ENCODE data around the gene FBXL15.

The FBXL15 gene

DNA sequence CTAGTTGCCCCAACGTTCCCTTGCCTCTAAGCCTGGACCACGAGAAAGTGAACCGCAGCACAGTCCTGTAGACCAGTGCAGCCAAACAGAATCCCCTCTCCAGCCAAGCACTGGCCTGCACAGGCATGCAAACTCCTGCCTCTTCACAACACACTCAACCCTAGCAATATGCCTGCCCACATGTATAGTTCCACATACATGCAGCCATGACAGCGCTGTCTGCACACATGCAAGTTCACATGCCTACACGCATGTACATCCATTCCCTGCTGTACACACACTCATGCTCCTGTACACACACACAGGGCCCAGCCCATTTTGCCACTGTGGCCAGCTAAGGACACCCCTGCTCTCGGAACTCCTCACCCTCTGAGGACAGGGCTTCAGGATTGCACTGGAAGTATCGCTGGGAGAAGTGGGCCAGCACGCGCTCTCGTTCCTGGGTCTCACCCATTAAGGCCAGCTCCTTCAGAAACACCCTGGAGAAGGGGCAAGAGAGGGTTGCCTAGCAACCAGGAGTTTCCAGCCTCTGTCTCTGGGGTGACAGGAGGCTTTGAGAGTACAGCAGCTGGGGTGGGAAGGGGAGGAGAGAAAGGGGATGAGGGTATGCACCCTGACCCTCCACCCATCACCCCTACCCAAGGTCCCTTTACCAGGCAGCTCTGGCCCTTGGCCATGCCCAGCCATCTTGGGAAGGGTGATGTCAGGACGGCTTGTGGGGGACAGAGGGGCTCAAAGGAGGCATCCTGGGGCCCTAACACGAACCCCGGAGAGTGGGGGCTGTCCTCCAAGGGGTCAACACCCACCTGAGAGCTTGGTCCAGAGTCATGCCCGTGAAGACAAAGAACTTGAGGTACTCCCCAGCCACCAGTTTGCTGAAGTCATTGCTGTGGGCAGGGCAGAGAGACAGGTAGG, 9.0 kb upstream of the FBXL15 start:
- no peak for DNase-seq (ENCODE audit: low read depth)

DNA sequence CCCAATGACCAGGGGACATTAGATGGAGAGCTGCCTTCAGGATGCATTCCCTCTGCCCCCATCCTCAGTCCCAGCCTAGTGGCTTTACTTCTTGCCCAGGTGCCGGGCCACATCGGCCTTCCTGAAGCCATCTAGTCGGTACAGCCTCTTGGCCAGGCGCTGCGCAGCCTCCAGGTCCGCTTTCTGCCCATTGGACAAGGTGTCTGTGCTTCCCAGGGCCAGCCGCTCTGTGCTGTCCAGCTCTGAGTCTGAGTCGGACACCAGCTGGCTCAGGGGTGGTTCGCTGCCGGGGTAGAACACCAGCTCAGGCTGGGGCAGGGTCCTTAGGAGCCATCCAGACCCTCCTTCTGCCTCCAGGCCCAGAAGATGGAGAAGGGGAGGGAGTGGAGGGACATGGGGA, 8.3 kb upstream of the FBXL15 start:
- no peak for DNase-seq (ENCODE audit: low read depth)

DNA sequence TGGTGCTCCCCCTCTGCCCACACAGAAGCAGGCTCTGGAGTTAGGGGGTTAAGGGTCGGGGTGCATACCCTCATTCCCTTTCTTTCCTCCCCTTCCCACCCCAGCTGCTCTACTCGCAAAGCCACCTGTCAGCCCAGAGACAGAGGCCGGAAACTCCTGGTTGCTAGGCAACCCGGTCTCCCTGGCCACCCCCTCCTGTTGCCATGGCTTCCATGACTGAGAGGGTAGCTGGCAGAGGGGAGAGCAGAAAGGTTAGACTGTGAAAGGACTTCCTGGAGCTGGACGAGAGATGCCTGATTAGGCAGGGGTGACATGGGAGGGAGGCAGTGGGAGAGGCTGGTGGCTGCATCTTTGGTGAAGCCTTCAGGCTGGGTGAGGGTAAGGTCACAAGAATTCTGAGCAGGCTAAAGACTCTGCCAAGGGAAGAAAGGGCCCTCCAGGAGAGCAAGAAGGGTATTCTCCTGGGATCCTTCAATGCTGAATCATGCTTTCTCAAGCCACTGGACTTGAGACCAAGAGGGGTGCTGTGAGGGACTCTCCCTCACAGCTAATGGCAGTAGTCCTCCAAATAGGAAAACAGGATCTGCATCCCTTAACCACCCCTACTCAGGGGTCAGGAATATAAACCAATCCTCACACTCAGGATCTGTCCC, 7.5 kb upstream of the FBXL15 start:
- DNase-seq (ENCODE audit: low read depth), result no peak

DNA sequence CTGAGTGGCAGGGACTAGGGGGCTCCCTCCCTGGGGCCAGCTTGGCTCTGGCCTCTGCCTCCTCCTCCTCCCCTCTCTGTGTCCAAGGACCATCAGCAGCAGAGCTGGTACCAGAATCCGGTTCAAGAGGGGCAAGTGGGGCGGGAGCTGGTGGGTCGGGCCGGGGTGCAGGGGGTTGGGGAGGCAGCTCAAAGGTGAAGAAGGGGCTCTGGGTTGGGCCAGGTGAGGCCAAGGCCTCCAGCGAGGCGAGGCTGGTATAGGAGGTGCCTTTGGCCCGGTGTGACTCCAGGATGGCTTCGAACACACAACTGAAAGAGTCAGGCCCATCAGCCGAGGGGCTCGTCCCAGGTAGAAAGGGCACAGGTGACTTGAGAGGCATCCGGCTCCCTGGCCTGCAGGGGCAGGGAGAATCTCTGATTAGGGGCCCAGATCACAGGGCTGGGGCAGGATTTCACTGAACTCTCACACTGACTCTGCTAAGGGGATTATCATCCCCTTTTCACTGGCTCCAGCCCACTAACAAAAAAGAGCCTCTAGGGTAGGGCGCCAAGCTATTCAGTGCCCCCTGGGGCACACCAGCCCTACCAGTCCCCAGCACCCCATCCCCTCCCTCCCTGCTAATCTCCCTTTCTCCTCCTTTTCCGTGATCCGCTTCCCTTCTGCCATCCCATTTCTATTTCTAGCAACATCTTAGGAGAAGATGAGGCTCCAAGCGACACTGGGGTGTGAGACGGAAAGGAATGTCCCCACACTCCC, 6.7 kb upstream of the FBXL15 start:
- no peak for DNase-seq (ENCODE audit: low read depth)

DNA sequence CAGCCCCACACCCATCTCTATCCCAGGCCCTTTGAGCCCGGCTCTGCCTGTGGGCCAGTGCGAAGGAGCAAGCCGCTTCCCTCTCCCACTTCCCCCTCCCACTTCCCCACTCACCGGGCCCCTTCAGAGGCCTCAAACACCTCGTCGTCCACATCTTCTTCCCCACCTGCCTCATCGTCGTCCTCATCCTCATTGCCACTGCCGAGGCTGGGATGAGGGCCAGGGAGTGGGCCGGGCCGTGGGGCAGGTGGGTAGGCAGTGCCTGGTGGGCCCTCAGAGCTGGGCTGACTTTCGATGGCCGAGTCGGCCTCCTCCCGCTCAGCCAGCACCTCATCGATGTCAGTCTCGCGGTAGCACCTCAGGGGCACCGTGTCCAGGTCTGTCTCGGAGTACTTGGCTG, 5.9 kb upstream of the FBXL15 start:
- DNase-seq (ENCODE audit: low read depth), result no peak

DNA sequence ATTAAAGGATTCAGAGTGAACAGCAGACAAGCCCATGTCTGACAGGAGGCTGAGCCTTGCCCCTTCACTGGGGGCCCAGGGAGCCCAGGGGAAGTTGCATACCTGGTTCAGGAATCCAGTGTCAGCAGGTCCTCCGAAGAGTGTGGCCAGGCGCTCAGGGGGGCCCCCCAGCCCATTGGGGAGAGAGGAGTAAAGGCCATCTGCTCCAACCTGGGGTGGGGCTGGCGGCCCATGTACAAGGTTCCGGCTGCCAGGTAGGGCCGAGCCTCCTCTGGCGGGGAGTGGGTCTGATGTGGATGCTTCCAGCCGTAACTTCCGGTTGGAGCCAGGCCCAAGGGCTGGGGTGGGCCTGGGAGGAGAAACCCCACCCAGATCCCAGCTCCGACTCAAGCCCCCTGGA, 4.4 kb upstream of the FBXL15 start:
- DNase-seq (ENCODE audit: low read depth), result no peak

DNA sequence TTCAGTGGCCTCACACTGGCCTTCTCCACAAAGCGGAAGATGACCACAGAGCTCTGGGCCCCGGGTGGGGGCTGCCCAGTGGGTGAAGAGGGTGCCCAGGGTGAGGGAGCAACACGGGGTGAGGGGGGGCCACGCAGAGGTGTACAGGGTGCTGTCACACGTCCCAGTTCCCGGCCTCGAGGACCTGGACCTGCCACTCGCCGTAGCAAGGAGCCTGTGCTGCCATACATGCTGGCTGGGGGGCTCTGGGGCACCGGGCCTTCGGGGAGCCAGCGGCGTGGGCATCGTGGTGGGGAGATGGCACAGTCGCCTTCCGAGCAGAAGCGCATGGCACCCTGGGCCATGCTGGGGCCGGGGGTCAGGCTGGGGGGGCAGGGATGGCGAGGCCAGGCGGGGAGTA, 3.9 kb upstream of the FBXL15 start:
- DNase-seq (ENCODE audit: low read depth), result no peak

DNA sequence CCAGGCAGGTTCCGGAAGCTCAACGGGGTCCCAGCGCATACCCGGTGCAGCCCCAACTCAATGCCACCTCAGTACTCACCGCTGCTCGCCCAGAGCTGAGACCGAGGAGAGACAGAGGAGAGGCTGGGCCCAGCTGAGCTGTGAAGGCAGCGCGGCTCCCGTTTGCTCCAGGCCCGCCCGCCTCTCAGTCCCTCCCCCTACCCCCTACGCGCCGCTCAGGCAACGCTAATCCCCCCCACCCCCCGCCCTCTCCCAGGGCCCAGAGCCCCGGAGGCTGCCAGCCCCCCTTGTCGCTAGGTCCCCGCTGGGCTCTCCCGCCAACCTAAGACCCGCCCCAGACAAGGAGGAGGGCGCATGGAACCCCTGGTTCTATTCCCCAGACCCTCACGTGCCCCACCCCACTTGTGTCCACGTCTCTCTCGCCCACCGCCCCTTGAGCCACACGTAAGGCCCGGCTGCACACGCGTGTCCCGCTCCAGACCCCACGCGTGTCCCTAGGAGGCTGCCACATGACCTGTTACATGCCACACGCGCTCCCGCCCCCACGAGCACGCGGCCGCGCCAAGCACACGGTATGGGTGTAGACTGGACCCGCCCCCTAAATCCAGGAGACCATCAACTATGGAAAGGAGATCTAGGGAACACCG, 1.9 kb upstream of the FBXL15 start, which contains the start of gene PSD:
PSD (minus strand) TSS at position 164 of the 647 bp plus-strand sequence. CDS start 1,747 bp downstream, outside the sequence.
- DNase-seq (ENCODE audit: low read depth), result no peak

DNA sequence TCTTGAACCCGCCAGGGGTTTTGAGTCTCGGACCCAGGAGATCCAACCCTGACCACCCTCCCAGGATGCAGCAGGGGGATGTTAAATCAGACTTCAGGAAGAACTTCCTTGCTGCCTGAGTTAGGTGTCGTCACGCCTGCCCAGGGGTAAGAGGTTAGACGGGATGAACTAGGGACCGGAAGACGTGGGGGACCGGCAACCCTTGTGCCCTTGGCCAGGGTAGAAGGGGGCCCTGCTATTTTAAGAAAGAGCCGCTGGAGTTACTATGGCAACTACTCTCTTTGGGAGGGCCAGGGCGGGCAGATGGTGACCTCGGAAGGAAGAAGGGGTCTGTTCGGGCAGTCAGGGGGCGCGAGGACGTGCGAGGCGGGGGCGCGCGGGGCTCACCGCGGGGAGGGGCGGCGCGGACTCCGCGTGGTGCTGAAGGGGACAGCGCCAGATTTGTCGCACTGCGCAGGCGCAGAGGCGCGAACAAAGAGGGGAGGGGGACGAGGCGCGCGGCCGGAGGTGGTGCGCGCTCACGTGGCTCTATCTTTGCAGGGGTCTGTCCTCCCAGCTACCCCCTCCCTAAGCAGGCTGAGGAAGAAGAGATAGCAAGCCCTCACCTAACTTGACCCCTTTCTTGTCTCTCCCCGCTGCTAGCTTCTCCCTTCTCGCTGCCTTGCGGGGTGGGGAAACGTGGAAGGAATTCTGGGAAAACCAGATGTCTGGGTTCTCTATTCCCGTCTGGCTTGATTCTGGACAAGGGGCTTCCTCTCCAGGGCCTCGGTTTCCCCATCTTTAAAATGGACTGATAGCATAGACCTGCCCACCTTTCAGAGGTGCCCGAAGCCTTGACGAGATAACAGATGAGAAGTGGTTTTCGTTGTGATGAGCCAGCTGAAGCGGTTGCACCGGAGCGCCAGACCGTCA, 1.1 kb upstream of the FBXL15 start:
- DNase-seq (ENCODE audit: low read depth), result no peak

DNA sequence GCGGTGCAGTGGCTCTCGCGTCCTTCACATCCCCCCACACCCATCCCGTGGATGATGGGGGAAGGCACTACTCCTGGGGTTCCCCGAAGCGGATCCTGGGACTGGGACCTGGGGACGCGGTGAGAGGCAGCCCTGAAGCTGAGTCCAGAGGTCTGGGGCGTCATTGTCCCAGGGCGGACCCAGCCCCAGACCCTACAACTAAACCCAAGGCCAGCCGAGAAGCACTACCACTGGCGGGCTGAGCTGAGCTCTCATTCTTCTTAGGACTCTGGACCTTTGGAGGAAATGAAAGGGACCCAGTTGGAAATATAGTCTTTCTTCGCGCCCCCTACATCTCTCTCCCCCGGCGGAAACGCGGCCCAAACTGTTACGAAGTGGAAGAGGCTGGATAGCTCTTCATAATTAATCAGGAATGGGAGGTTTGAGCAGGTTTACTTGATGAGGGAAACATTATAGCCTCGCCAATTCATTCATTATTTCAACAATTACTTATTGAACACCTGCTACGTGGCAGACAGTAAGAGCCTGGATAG, 389 bp upstream of the FBXL15 start:
- no peak for DNase-seq (ENCODE audit: low read depth)

DNA sequence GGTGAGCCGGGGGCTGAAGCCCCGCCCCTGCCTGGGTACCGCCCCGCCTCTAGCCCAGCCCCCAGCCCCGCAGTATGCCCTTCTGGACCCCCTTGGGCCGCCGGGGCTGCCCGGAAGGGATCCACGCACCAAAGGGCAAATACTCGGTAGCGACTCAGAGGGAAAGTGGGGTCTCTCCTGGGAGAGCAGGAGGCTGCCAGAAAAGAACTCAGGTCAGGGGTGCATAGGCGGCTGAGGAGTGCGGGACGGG, 796 bp downstream of the FBXL15 start:
- DNase-seq (ENCODE audit: low read depth), result no peak

DNA sequence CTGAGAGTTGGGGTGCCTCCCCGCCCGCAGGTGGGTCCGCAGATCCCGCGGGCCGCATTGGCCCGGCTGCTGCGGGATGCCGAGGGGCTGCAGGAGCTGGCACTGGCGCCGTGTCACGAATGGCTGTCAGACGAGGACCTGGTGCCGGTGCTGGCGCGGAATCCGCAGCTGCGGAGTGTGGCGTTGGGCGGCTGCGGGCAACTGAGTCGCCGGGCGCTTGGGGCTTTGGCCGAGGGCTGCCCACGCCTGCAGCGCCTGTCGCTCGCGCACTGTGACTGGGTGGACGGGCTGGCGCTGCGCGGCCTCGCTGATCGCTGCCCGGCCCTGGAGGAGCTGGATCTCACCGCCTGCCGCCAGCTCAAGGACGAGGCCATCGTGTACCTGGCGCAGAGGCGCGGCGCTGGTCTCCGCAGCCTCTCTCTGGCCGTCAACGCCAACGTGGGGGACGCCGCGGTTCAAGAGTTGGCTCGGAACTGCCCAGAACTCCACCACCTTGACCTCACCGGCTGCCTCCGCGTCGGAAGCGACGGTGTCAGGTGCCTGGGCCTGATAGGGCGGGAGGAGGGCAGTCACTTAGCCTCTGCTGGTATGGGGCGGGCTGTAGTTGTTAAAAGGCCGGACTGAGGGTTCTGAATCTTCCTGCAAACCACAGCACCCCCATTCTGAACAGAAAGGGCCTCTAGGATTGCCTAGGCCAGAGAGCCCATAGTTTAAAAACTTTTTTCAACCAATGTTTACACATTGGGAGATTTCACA, 1.3 kb downstream of the FBXL15 start:
- no peak for DNase-seq (ENCODE audit: low read depth)

DNA sequence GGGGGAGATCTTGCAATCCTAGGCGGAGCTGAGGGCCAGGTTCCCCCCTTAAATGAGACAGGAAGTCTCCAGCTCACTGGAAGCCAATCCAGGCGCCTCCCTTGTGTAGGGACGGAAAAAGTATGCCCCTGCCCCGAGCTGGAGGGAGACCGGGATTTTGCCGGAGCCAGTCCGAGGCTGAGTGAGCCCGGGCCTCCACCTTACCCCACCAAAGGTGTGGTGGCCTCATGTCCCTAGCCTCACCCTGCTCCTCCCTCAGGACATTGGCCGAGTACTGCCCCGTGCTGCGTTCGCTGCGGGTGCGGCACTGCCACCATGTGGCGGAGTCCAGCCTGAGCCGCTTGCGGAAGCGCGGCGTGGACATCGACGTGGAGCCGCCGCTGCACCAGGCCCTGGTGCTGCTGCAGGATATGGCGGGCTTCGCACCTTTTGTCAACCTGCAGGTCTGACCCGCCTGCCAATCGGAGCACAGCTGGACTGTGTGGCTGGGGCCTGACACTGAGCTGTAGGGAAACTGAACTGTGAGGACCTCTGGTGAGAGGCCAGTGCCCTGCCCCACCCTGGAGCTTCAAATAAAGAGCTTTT, 2.0 kb downstream of the FBXL15 start:
- DNase-seq (ENCODE audit: low read depth), result no peak

DNA sequence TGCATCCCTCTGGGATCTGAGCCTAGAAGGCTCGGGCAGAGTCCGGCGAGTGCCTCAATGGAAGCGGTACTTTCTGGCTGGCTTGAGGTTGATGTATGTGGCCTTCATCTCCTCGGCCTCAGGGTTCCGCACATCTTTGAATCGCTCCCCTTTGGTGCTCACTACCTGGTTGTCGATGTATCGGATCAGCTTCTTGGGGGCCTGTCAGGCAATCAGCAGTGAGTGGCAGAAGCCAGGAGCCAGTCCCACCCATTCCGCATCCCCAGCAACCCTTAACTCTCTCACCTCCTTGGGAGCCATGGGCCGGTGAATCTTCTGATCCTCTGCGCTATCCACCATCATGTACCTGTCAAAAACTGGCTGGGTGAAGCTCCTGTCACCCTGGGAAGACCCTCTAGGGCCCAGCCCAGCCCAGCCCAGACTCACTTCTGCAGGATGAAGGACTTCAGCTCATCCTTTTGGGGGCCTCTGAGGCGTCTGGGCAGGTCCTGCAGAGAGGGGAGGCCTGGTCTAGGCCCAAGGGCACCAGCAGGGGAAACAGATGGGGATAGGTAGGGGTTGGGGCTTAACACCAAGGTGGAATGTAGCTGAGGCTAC, 2.8 kb downstream of the FBXL15 start:
- no peak for DNase-seq (ENCODE audit: low read depth)

DNA sequence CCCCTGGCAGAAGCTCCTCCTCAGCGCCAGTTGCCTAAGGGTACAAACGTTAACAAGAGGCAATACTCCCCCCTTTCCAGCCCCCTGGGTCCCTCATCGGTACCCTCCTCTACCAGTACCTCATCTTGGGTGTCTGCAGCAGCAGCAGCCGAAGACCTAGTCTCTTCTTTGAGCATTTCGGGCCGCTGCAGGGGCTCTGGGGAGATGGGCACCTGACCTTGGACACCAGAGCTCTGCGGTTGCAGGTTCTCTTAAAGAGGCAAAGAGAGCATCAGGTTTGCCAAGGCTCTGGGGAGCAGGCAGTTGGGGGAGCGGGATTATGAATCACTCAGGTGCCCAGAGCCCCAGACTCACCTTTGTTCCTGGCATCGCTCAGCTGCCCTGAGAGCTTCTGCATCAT, 3.5 kb downstream of the FBXL15 start:
- no peak for DNase-seq (ENCODE audit: low read depth)

DNA sequence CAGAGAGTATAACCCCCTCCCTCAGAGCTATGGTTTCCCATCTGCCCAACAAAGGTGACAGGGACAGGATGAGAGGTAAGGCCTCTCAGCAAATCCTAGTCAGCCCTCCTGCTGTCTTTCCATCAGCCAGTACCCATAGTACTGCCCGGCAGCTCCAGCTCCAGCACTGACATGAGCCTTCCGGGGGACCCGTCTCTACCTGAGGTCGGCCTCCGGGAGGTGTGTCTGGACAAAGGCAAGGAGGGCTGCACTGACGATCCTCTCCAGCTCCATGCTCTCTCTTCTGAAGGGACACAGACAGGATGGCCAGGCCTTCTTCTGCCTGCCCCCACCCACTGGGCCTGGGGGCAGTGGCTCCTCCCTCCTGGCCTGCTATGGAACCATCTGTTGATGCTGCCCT, 4.3 kb downstream of the FBXL15 start:
- DNase-seq (ENCODE audit: low read depth), result no peak

DNA sequence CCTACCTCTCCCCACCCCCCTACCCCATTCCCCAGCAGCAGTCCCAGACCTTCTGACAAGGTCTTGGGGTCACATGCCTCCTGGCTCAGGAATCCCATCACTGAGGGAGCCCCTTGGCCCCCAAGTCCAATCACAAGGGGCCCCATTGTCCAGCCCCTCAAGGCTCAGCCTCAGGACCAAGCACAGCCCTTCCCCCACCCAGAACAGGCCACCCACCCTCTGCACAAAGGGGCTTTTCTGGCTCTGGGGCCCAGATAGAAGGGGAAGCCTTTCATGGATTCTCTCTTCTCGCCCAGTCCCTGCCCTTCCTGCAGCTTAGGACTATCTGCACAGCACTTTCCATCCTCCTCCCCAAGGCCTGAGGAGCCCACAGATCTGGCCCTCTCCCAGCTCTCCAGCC, 4.8 kb downstream of the FBXL15 start:
- no peak for DNase-seq (ENCODE audit: low read depth)

DNA sequence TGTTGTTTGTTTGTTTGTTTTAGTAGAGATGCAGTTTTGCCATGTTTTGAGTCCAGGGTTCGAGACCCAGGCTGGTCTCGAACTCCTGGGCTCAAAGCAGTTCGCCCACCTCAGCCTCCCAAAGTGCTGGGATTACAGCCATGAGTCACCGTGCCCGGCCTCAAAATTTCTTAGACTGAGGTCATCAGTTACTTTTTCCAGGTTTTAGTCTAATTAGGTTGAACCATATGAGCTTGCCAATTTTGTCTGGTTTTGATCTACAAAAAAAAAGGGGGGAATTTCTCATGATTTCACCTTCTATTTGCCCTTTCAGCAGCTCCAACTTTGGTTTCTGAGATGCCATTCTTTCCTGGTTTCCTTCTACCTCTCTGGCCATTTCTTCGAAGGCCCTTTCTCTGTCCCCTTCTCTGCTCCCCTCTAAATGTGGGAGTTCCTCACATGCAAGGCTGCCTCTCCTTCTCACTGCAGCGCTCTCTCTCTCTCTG, 6.2 kb downstream of the FBXL15 start:
- DNase-seq (ENCODE audit: low read depth), result no peak

DNA sequence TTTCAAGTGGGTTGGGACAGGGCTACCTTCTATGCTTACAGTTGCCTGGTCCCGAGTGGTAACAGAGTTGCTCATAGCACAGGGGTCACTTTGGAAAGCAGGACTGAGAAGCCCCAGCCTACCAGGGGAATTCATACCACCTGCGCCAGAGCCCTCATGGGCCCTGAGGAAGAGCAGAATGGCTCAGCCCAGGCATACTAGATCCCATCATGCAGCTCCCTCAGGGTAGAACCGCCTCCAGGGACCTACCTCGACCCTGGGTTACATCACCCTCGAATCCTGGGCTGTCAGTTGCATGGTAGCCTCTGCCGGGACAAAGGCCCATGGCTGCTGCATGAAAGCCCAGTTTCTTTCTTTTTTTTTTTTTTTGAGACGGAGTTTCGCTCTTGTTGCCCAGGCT, 8.8 kb downstream of the FBXL15 start:
- DNase-seq (ENCODE audit: low read depth), result no peak

All from HS-5 (cell line).